GM12873 (cell line): Measurements from ENCODE around the gene SAG.

Source experiments
- TF ChIP-seq, protein P1 (sequence below): IDR thresholded peaks from 2 replicates; pipeline ENCODE4 v1.5.1; 2012; ENCODE audit warnings: low read depth, mild to moderate bottlenecking, moderate library complexity, low read length, control low read depth; ENCODE audit not compliant: insufficient read depth; ENCODE audit errors: missing control alignments

The SAG gene

DNA sequence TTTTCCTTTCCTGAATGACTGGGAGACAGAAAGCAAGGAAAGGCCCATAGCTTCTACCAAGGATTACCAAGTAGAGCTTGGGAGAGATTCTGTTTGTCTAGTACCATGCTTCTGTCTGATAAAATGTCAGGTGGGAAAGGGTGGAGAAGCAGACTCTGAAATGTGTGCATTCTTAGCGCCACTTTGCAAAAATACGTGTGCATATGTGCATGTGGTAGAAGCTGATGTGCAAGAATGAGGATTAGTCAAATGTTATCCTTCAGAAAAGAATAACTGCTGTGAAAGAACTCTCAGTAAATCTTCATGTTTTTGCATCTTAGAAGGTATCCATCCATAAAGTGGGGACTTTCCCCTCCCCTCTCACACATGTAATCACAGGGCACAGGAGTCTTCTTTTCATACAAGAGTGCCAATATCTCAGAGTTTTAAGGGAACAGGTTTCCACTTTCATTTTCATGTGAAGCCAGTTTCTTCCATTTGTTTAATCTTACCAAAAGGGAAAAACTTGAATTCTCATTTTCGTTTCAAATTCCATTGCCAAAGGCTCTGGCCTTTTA lies 31.3 kb downstream of the SAG start:
- TF ChIP-seq, protein P1, sequence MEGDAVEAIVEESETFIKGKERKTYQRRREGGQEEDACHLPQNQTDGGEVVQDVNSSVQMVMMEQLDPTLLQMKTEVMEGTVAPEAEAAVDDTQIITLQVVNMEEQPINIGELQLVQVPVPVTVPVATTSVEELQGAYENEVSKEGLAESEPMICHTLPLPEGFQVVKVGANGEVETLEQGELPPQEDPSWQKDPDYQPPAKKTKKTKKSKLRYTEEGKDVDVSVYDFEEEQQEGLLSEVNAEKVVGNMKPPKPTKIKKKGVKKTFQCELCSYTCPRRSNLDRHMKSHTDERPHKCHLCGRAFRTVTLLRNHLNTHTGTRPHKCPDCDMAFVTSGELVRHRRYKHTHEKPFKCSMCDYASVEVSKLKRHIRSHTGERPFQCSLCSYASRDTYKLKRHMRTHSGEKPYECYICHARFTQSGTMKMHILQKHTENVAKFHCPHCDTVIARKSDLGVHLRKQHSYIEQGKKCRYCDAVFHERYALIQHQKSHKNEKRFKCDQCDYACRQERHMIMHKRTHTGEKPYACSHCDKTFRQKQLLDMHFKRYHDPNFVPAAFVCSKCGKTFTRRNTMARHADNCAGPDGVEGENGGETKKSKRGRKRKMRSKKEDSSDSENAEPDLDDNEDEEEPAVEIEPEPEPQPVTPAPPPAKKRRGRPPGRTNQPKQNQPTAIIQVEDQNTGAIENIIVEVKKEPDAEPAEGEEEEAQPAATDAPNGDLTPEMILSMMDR: no peak

DNA sequence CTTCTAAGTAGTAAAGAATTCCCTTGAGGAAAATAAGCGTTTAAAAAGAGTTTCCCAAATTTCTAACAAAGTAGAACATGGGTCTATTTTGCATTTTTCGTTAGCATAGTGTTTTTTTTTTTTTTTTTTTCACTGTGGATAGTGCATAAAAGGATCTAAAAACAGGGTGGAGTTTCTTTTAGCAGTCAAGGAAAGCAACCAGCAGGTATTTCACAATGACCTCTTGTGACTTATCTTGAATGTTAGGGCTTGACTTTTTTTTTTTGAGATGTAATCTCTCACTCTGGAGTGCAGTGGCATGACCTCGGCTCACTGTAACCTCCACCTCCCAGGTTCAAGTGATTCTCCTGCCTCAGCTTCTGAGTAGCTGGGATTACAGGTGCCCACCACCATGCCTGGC lies 31.8 kb downstream of the SAG start:
- TF ChIP-seq, protein P1: no peak

DNA sequence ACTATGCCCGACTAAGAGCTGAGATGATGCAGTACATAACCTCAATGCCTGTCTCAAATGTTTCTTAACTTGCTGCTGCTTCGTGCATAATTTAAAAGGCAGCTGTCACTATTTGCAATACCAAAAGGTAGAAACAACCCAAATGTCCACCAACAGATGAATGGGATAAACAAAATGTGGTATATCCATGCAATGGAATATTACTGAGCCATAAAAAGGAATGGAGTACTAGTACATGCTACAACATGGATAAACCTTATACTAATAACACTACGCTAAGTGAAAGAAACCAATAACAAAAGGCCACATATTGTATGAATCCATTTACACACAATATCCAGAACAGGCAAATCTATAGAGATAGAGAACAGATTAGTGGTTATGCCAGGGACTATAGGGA lies 33.7 kb downstream of the SAG start:
- TF ChIP-seq, protein P1: no peak

DNA sequence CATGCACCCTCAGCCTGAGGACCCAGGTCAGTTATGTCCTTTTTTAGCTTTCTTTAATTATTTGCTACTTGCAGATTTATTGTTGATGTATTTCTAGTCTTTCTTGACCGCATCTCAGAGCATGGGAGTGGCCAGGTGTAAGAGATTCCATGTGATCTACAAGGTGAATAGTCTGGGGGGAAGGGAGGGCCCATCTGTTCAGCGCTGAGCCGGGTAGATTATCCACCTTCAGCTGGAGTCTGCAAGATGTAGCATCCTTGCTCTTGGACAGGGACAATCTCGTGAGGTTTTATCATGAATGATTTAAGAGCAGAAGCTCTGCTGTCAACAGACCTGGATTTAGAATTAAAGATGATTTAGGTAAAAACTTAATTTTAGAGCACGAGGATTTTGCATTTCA lies 34.7 kb downstream of the SAG start:
- TF ChIP-seq, protein P1: no peak

DNA sequence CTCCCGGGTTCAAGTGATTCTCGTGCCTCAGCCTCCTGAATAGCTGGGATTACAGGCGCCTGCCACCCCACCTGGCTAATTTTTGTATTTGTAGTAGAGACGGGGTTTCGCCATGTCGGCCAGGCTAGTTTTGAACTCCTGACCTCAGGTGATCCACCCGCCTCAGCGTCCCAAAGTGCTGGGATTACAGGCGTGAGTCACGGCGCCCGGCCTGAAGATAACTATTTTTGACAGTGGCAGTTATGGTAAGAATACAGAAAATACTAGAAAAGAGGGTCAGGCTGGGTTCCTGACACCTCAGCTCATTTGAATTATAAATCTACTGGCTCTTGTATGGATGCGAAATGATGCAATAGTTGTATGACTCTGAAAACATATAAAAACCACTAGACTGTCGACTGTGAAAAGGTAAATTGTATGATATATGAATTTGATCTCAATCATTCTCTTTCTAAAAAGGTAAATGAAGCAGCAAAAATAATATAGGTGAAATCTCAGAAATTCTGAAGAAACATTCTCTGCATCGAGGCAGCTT lies 35.6 kb downstream of the SAG start:
- TF ChIP-seq, protein P1: no peak

DNA sequence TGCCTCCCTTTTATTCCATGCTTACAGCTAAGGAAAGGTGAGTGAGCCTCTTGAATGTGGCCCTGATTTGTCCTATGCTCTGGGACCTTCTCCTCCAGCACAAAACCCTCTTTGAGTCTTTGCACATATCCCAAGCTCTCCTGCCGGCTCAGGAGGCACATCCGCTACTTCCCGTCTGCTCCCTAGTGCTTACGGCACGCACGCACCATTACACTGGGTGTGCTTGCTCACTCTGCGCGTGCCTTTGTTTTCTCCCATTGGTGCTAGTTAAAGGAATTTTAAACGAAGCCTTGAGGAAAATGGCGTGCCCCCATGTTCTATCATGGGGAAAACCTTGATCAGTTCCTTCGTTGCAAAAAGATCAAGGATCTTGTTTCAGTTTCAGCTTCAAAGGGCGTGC lies 38.8 kb downstream of the SAG start:
- TF ChIP-seq, protein P1: no peak

DNA sequence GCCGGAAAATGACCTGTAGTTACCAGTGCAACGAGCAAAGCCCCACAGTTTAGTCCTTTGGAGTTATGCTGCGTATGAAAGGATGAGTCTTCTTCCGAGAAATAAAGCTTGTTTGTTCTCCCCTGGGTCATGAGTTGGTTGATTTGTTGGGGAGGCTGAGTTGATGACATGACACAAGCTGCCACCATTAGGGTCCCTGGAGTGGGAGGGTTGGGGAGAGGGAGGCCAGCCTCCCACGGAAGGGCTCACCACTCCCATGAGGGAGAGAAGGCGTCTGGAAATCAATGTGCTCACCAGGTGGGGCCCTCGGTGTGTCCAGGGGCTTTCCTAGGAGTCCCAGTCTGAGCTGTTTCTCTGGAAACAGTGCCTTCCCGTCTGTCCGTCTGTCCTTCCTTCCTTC lies 39.3 kb downstream of the SAG start:
- TF ChIP-seq, protein P1: no peak
